ENCODE data around the gene CASD1. TPM values are rescaled to one million over a fixed set of nuclear protein-coding genes. Genes with fewer than 3 reads are reported as not detected.

Gene CASD1
- 10 to 100 TPM; 13.2 to 13.7 TPM for total RNA-seq

DNA sequence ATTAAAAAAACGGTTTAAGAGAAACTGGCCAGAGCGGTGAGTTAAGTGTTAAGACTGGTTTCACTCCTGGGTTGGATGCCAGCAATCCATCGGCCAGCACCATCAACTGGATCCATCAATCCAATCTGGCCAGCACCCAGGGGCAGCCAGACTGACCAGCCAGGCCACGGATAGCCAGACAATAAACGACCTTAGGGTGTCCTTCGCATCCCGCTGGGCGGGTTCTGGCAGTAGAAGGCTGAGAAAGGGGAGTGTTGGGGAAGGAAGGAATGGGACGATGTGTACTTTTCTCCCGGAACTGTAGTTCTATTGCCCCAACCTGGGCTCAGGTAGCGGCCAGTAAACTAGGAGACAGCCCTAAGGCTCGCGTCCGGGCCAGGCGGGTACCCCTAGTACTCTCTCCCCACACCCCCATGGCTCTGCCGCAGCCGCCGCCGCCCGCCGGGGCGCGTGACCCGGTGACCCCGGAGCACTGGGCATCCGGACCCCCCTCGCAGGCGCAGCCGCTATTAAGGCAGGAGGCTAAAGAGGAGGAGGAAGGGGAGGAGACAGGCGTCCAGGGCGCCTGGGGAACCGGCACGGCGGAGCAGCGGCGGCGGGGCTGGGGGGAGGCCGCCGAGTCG is at the start of gene CASD1:
Gene CASD1 (plus strand): TSS at position 546 of the 623 bp plus-strand sequence. CDS start 276 bp downstream, outside the sequence.
- Mint-ChIP-seq H3K9me3 (no peaks in the 10 kb centered on the region), H3K36me3 (ENCODE audit: low read depth) (peaks cover 2% of the 10 kb centered on the region), H3K27me3 (no peaks in the 10 kb centered on the region), H3K27ac (peak within 1 kb of the TSS; percentile 93), H3K4me3 (peak within 1 kb of the TSS; percentile 79), H3K4me1 (peaks cover 40% of the 10 kb centered on the region)
- CTCF ChIA-PET, result no interaction called here
- DNase-seq, result peak; percentile 63
- POLR2A ChIA-PET, result no interaction called here

DNA sequence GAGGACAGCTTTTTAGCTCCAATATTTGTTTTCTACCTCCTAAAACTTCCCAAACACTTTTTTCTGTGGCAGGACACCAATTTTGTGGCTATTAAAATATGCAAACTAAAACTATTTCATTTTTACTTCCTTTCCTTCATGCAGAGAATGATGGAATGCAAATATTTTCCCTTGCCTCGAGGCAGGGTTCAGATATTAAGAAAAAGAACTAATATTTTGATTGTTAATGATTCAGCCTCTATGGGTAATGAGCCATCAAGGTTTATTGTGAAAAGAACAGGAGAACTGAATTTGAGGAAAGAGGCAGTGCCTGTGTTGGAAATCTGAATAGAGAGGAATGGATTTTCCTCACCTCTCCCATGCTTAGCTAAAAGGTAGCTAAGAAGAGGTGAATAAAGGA is 43.1 kb upstream of the CASD1 start:
- CTCF ChIA-PET, result no interaction called here
- no peak for DNase-seq
- Mint-ChIP-seq H3K4me1 (no peaks in the 10 kb centered on the region), H3K27me3 (peaks cover 3% of the 10 kb centered on the region), H3K9me3 (peaks cover under 1% of the 10 kb centered on the region), H3K36me3 (ENCODE audit: low read depth) (no peaks in the 10 kb centered on the region), H3K4me3 (no peak overlapping the region), H3K27ac (no peak overlapping the region)
- POLR2A ChIA-PET, result no interaction called here

DNA sequence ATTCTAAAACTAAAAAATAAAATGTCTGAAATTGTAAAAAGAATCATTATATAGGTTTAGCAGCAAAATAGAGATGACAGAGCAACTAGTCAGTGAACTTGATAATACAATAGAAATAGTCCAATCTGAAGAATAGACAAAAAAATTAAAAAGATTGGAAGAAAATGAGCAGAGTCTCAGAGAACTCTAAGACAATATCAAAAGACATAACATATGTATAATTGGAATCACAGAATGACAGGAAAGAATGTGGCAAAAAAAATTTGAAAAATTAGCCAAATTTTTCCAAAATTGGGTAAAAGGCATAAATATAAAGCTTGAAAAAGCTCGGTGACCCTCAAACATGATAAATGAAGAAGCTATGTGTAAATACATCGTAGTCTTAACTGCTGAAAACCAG is 38.0 kb upstream of the CASD1 start:
- Mint-ChIP-seq H3K27me3 (peaks cover 18% of the 10 kb centered on the region), H3K4me1 (no peaks in the 10 kb centered on the region), H3K36me3 (ENCODE audit: low read depth) (no peaks in the 10 kb centered on the region), H3K27ac (no peak overlapping the region), H3K4me3 (no peak overlapping the region), H3K9me3 (peaks cover 3% of the 10 kb centered on the region)
- CTCF ChIA-PET, result no interaction called here
- POLR2A ChIA-PET, result no interaction called here
- DNase-seq, result no peak

DNA sequence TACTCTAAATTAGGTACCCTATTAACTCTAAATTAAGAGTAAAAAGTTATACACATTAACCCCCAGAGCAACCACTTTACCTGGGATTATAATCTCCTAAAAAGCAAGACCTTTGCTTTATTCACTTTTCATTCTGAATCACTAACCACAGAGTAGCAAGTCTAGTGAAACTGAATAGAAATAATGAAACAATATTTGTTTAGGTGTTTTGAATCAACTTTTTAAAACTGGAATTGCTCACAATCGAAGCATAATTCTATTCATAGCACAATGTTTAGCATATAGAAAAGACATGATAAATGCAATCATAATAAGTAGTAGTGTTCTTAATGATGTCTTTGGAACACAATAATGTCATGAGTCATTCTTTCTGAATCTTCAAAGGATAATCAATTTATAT is 37.0 kb upstream of the CASD1 start:
- Mint-ChIP-seq H3K4me1 (no peaks in the 10 kb centered on the region), H3K27me3 (peaks cover 21% of the 10 kb centered on the region), H3K27ac (no peak overlapping the region), H3K36me3 (ENCODE audit: low read depth) (no peaks in the 10 kb centered on the region), H3K4me3 (no peak overlapping the region), H3K9me3 (peaks cover 3% of the 10 kb centered on the region)
- DNase-seq, result no peak
- ChIA-PET POLR2A (no interaction called here), CTCF (no interaction called here)

DNA sequence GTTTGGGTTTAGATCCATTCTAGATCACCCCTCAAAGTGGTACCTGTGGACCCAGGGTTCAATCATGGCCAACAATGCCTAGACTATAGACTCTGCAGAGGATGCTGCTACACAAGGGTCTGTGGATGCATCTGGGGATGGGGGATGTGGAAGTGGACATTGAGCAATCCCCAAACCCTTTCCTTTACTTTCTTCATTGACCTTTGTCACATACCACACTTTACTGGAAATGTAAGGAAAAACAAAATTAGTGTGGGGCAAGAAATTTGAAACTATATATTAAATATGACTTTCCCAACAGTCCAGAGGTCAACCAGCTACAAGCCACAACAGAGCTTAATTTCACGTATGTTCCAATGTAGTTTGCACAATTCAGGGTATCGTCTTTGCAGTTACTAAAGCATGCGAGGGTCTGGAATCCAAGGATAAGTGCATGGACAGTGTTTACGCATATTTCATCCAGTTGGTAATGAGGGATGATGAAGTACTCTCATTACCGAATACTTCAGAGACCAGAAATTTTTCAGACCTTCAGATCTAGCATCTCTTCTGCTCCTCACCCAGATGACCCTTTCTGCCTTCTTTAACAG is 33.3 kb upstream of the CASD1 start:
- Mint-ChIP-seq H3K9me3 (peaks cover 3% of the 10 kb centered on the region), H3K36me3 (ENCODE audit: low read depth) (no peaks in the 10 kb centered on the region), H3K4me3 (no peak overlapping the region), H3K27ac (no peak overlapping the region), H3K4me1 (no peaks in the 10 kb centered on the region), H3K27me3 (peaks cover 25% of the 10 kb centered on the region)
- ChIA-PET CTCF (no interaction called here), POLR2A (no interaction called here)
- DNase-seq, result no peak

DNA sequence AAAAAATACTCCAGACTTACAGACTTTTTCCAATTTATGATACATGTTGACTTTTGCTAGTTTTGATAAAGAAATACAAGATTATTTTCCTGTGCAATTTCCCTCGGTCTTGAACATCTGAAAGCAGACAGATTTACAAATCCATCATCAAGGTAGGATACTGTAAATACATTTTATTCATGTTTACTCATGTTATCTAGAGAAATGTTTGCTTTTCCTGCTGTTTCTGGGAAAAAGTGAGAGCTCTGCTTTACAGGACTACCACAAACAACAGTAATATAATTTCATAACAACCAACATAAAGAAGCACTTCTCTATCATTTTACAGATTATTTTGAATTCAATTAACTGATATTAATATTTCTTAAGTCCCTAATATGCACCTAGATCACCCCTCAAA is 31.7 kb upstream of the CASD1 start:
- Mint-ChIP-seq H3K36me3 (ENCODE audit: low read depth) (no peaks in the 10 kb centered on the region), H3K9me3 (no peaks in the 10 kb centered on the region), H3K4me3 (no peak overlapping the region), H3K27me3 (peaks cover 25% of the 10 kb centered on the region), H3K4me1 (no peaks in the 10 kb centered on the region), H3K27ac (no peak overlapping the region)
- no peak for DNase-seq
- ChIA-PET CTCF (no interaction called here), POLR2A (no interaction called here)

DNA sequence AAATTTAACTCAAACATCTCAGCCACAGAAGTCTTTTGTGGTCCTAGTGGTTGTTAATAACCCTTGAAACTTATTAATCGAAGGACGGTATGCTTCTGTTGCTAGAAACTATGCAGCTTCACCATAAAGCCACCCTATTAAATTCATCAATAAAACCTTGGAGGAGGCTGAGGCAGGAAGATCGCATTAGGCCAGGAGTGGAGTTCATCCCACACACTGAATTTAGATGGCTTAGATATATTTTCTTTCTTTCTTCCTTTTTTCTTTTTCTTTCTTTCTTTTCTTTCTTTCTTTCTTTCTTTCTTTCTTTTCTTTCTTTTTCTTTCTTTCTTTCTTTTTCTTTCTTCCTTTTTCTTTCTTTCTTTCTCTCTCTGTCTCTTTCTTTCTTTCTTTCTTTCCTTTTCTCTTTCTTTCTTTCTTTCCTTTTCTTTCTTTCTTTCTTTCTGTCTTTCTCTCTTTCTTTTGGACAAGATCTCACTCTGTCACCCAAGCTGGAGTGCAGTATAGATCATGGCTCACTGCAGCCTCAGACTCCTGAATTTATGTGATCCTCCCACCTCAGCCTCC is 30.9 kb upstream of the CASD1 start:
- ChIA-PET CTCF (interaction anchor here (0.6 kb wide), 1 partner anchor 1247 kb away, joined by 3 read pairs; no protein-coding TSS in a partner anchor), POLR2A (no interaction called here)
- Mint-ChIP-seq H3K4me3 (no peak overlapping the region), H3K27me3 (peaks cover 23% of the 10 kb centered on the region), H3K9me3 (no peaks in the 10 kb centered on the region), H3K4me1 (no peaks in the 10 kb centered on the region), H3K27ac (no peak overlapping the region), H3K36me3 (ENCODE audit: low read depth) (no peaks in the 10 kb centered on the region)
- DNase-seq, result no peak

DNA sequence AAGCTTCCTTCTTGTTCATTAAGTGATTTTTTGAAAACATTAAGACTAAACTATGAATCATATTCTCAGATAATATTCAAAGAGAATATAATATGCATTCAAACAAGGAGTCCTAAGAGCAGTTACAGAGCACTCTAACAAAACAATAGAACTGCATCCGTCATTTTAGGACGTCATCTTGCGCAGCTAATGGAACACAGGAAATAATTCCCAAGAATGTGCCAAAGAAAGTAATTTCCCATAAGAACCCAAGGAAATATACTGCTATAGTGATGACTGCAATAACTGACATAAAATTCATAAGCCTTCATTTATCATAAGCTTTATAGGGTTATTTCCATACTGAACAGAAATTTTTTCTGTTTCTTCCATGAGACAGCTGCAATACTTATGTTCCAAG is 28.3 kb upstream of the CASD1 start:
- Mint-ChIP-seq H3K27me3 (peaks cover 19% of the 10 kb centered on the region), H3K36me3 (ENCODE audit: low read depth) (no peaks in the 10 kb centered on the region), H3K4me1 (peaks cover 2% of the 10 kb centered on the region), H3K4me3 (no peak overlapping the region), H3K27ac (no peak overlapping the region), H3K9me3 (no peaks in the 10 kb centered on the region)
- no peak for DNase-seq
- ChIA-PET POLR2A (no interaction called here), CTCF (no interaction called here)

DNA sequence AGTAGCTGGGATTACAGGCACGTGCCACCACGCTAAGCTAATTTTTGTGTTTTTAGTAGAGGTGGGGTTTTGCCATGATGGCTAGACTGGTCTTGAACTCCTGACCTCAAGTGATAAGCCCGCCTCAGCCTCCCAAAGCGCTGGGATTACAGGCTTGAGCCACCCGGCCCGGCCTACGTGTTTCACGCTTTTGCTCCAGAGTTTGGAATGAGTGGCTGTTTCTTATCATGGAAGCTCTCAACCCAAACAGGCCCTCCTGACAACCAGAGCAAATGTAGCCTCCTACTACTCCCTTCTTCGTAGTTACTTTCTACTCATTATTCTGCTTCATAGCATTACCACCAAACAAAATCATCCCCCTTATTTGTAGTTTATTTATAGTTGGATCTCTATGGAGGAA is 26.8 kb upstream of the CASD1 start:
- H3K9me3 Mint-ChIP-seq, result no peaks in the 10 kb centered on the region
- no peak overlapping the region for H3K27ac Mint-ChIP-seq
- CTCF ChIA-PET, result no interaction called here
- no peak overlapping the region for H3K4me3 Mint-ChIP-seq
- DNase-seq, result no peak
- peaks cover 22% of the 10 kb centered on the region for H3K27me3 Mint-ChIP-seq
- POLR2A ChIA-PET, result no interaction called here
- peaks cover 2% of the 10 kb centered on the region for H3K4me1 Mint-ChIP-seq
- no peaks in the 10 kb centered on the region for H3K36me3 Mint-ChIP-seq (ENCODE audit: low read depth)

DNA sequence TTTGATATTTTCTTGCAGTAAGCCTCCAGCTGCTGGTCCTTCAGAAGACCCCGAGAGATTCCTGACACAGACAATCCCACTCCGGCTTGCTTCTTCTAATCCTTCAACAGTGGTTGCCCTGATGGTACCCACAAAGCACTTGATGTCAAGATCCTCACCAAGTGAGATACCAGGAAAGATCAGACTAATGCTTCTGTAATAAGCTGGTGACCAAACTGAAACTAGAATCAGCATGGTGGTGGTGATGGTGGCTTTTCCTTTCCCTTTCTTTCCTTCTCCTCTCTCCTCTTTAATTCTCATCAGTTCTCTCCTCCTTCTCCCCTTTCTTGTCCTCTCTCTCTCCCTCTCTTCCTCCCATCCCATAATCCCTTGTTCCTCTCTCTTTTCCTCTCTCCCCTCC is 25.8 kb upstream of the CASD1 start:
- Mint-ChIP-seq H3K36me3 (ENCODE audit: low read depth) (no peaks in the 10 kb centered on the region), H3K4me1 (peaks cover 2% of the 10 kb centered on the region), H3K27ac (no peak overlapping the region), H3K27me3 (peaks cover 25% of the 10 kb centered on the region), H3K9me3 (no peaks in the 10 kb centered on the region), H3K4me3 (no peak overlapping the region)
- ChIA-PET CTCF (no interaction called here), POLR2A (no interaction called here)
- no peak for DNase-seq

DNA sequence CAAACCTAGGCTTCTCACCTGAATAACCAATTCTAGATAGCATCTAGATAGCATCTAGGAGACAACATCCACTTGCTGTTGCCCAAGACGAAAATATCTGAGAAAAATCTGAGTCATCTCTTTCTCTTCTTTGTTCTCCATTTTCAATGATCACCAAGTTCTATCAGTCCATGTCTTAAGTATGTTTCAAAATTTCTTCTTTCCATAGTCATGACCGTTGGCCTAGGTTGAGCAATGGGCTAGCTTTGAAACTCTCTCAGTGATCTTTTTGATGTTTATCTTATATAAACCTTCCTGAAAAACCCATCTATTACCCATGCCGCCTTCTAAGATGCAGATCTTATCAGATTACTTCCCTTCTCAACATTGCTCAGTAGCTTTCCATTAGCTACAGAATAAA is 23.4 kb upstream of the CASD1 start:
- ChIA-PET CTCF (no interaction called here), POLR2A (no interaction called here)
- no peak for DNase-seq
- H3K9me3 Mint-ChIP-seq, result no peaks in the 10 kb centered on the region
- H3K4me1 Mint-ChIP-seq, result peaks cover 2% of the 10 kb centered on the region
- H3K27me3 Mint-ChIP-seq, result peaks cover 22% of the 10 kb centered on the region
- no peak overlapping the region for H3K4me3 Mint-ChIP-seq
- H3K36me3 Mint-ChIP-seq (ENCODE audit: low read depth), result no peaks in the 10 kb centered on the region
- H3K27ac Mint-ChIP-seq, result no peak overlapping the region

DNA sequence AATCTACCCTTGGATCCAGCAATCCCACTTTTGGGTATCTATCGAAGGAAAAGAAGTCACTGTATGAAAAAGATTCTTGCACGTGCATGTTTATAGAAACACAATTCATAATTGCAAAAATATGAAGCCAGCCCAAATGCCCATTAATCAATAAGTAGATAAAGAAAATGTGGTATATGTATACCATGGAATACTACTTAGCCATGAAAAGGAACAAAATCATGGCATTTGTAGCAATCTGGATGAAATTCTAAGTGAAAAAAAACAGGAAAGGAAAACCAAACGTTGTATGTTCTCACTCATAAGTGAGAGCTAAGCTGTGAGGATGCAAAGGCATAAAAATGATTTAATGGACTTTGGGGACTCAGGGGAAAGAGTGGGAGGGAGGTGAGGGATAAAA is 18.2 kb upstream of the CASD1 start:
- H3K4me3 Mint-ChIP-seq, result no peak overlapping the region
- CTCF ChIA-PET, result no interaction called here
- no peaks in the 10 kb centered on the region for H3K36me3 Mint-ChIP-seq (ENCODE audit: low read depth)
- H3K9me3 Mint-ChIP-seq, result peaks cover 3% of the 10 kb centered on the region
- peaks cover 16% of the 10 kb centered on the region for H3K27me3 Mint-ChIP-seq
- H3K27ac Mint-ChIP-seq, result peak overlapping the region; percentile 64
- no peak for DNase-seq
- POLR2A ChIA-PET, result no interaction called here
- no peaks in the 10 kb centered on the region for H3K4me1 Mint-ChIP-seq

DNA sequence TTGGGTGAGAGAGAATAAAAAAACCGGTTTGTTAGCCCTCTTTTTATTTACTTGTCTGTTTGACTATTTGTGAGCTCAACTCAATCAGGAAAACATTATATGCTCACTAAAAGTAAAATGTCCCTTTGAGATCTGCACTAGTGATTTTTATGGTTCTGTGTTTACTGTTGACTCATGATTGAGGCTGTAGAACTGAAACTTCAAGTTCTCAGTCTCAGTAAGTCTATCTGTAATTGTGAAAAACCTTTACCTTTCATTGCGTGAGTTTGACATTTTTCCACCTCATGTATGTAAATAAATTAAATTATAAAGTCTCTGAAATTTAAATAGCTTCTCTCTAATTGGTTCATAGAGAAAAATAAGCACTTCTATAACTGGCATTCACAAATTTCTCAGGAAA is 17.0 kb upstream of the CASD1 start:
- ChIA-PET POLR2A (no interaction called here), CTCF (interaction anchor here (0.8 kb wide), 1 partner anchor 979 kb away, joined by 3 read pairs; no protein-coding TSS in a partner anchor)
- DNase-seq, result no peak
- no peak overlapping the region for H3K4me3 Mint-ChIP-seq
- H3K27me3 Mint-ChIP-seq, result peaks cover 13% of the 10 kb centered on the region
- H3K36me3 Mint-ChIP-seq (ENCODE audit: low read depth), result no peaks in the 10 kb centered on the region
- H3K9me3 Mint-ChIP-seq, result peaks cover 3% of the 10 kb centered on the region
- no peaks in the 10 kb centered on the region for H3K4me1 Mint-ChIP-seq
- H3K27ac Mint-ChIP-seq, result no peak overlapping the region
